Activated naive CD8-positive, alpha-beta T cell treated with anti-CD3 and anti-CD28 coated beads, Interleukin-2, amount 10 ng/mL, durations not matched to agents 7 days and 5 days (primary cell): Measurements from ENCODE around the gene CNOT6. TPM values are rescaled to one million over a fixed set of nuclear protein-coding genes. Genes with fewer than 3 reads are reported as not detected.

ENCODE experiments used
- ATAC-seq: fragments of 150-1000 bp; cut with Tn5 transposase; one replicate; pipeline ENCODE4 v1.10.0; 2021; ENCODE audit warnings: low read depth, moderate library complexity
- POLR2A ChIA-PET: fragments of 350-600 bp; sonication (Branson Sonifier 250); formaldehyde crosslinking; loops from one replicate; lab custom pipeline; 2021; ENCODE audit warnings: antibody characterized with exemption; lab: Charles Lee
- DNase-seq: peaks from one replicate; pipeline ENCODE4 v3.0.0; 2021
- H3K27ac Mint-ChIP-seq: one replicate; pipeline ENCODE4 v1.8.0; 2022; ENCODE audit warnings: mild to moderate bottlenecking, mixed read lengths
- H3K27me3 Mint-ChIP-seq: one replicate; pipeline ENCODE4 v1.8.0; 2022; ENCODE audit warnings: mild to moderate bottlenecking, moderate library complexity, mixed read lengths
- H3K36me3 Mint-ChIP-seq: one replicate; pipeline ENCODE4 v1.8.0; 2021; ENCODE audit warnings: mild to moderate bottlenecking, mixed read lengths
- H3K4me1 Mint-ChIP-seq: one replicate; pipeline ENCODE4 v1.8.0; 2021; ENCODE audit warnings: mixed read lengths
- H3K4me3 Mint-ChIP-seq: one replicate; pipeline ENCODE4 v1.8.0; 2022; ENCODE audit warnings: mild to moderate bottlenecking, moderate library complexity, mixed read lengths
- H3K9me3 Mint-ChIP-seq: one replicate; pipeline ENCODE4 v1.8.0; 2021; ENCODE audit warnings: mixed read lengths
- total RNA-seq, 2 experiments: library from RNA; stranded (reverse); gene quantifications; one replicate each; pipeline ENCODE4 v1.2.3, GENCODE V29; 2021

Gene CNOT6
- total RNA-seq, 2 experiments from 2014 or later: 37.5 to 43.3 TPM

DNA sequence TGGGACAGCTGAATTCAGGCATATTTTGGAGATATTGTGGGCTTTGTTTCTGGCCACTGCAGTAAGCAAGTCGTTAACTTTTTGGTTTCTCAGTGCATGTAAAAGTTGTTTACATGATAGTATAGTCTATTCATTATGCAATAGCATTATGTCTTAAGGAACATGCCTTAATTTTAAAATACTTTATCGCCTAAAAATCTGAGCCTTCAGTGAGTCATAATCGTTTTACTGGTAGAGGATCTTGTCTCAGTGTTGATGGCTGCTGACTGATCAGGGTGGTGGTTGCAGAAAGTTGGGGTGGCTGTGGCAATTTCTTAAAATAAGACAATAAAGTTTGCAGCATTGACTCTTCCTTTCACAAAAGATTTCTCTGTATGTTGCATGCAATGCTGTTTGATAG, 92.0 kb downstream of the CNOT6 start:
- no peaks in the 10 kb centered on the region for H3K36me3 Mint-ChIP-seq

DNA sequence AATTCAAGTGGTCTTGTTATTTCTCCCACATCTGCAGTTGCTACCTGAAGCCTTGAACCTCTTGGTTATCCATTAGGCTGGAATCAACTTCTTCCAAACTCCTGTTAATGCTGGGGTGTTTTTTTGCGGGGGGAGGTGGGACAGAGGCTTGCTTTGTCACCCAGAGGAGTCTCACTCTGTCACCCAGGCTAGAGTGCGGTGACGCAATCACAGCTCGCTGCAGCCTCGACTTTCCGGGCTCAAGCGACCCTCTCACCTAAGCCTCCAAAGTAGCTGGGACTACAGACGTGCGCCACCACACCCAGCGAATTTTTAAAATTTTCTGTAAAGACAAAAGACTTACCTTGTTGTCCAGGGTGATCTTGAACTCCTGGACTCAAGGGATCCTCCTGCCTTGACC, 92.7 kb downstream of the CNOT6 start:
- Mint-ChIP-seq H3K4me1 (peaks cover 4% of the 10 kb centered on the region), H3K9me3 (no peaks in the 10 kb centered on the region), H3K4me3 (no peak overlapping the region), H3K36me3 (no peaks in the 10 kb centered on the region), H3K27me3 (peaks cover 28% of the 10 kb centered on the region), H3K27ac (no peak overlapping the region)
- POLR2A ChIA-PET: no interaction called here
- no peak for DNase-seq
- no peak for ATAC-seq

More for the DNA sequence above, 92.0 kb downstream of the CNOT6 start:
- Mint-ChIP-seq H3K27ac (no peak overlapping the region), H3K9me3 (no peaks in the 10 kb centered on the region), H3K4me1 (peaks cover 4% of the 10 kb centered on the region), H3K4me3 (no peak overlapping the region), H3K27me3 (peaks cover 28% of the 10 kb centered on the region)
- ATAC-seq (no peak), DNase-seq (no peak)
- POLR2A ChIA-PET: no interaction called here

GRCh38 chr5:180589771-180590542, 95.8 kb downstream of the CNOT6 start:
- DNase-seq (no peak), ATAC-seq (peak; percentile 41)
- Mint-ChIP-seq H3K27ac (no peak overlapping the region), H3K4me1 (peaks cover 8% of the 10 kb centered on the region), H3K4me3 (peak overlapping the region; percentile 59), H3K36me3 (no peaks in the 10 kb centered on the region), H3K27me3 (peaks cover 42% of the 10 kb centered on the region), H3K9me3 (no peaks in the 10 kb centered on the region)
- POLR2A ChIA-PET: interaction anchor here (1.4 kb wide), 1 partner anchor 65 kb away, joined by 4 read pairs; no protein-coding TSS in a partner anchor

GRCh38 chr5:180590543-180591310, 96.5 kb downstream of the CNOT6 start:
- no peaks in the 10 kb centered on the region for H3K36me3 Mint-ChIP-seq
- H3K27ac Mint-ChIP-seq: no peak overlapping the region
- ATAC-seq: peak; percentile 46
- peaks cover 41% of the 10 kb centered on the region for H3K27me3 Mint-ChIP-seq
- no peaks in the 10 kb centered on the region for H3K9me3 Mint-ChIP-seq
- H3K4me1 Mint-ChIP-seq: peaks cover 8% of the 10 kb centered on the region
- POLR2A ChIA-PET: interaction anchor here (1.4 kb wide), 1 partner anchor 65 kb away, joined by 4 read pairs; no protein-coding TSS in a partner anchor
- H3K4me3 Mint-ChIP-seq: no peak overlapping the region
- DNase-seq: no peak

GRCh38 chr5:180591311-180591887, 97.2 kb downstream of the CNOT6 start, which contains the start of gene SCGB3A1:
Gene SCGB3A1, minus strand, starts transcription at chr5:180591499. Its CDS starts 37 bp downstream, at chr5:180591462.
- POLR2A ChIA-PET: no interaction called here
- H3K4me3 Mint-ChIP-seq: peak within 1 kb of the TSS; percentile 57
- no peaks in the 10 kb centered on the region for H3K36me3 Mint-ChIP-seq
- H3K27ac Mint-ChIP-seq: peak within 1 kb of the TSS; percentile 45
- peaks cover 40% of the 10 kb centered on the region for H3K27me3 Mint-ChIP-seq
- peaks cover 8% of the 10 kb centered on the region for H3K4me1 Mint-ChIP-seq
- no peaks in the 10 kb centered on the region for H3K9me3 Mint-ChIP-seq
- peak; percentile 13 for ATAC-seq
- no peak for DNase-seq

DNA sequence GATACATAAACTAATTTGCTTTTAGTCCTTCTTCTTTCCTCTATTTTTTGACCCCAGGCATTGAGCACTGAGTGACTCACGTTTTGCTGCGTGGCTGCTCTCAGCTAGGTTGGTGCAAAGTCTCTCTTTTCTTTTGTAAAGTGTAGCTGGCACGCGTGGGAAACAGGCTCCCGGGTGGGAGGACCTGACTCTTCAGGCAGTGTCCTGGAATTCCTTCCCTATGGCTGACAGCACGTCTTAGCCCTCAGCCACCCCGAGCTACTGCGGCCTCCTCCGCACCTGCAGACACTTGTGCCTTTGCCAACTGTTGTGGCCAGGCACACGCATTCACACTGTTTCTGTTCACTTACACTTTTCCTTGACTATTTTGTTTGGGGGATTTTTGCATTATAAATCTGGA, 98.0 kb downstream of the CNOT6 start:
- Mint-ChIP-seq H3K9me3 (no peaks in the 10 kb centered on the region), H3K27me3 (peaks cover 36% of the 10 kb centered on the region), H3K4me1 (peaks cover 8% of the 10 kb centered on the region), H3K27ac (peak overlapping the region; percentile 45), H3K36me3 (no peaks in the 10 kb centered on the region), H3K4me3 (peak overlapping the region; percentile 57)
- POLR2A ChIA-PET: no interaction called here
- DNase-seq (no peak), ATAC-seq (no peak)

DNA sequence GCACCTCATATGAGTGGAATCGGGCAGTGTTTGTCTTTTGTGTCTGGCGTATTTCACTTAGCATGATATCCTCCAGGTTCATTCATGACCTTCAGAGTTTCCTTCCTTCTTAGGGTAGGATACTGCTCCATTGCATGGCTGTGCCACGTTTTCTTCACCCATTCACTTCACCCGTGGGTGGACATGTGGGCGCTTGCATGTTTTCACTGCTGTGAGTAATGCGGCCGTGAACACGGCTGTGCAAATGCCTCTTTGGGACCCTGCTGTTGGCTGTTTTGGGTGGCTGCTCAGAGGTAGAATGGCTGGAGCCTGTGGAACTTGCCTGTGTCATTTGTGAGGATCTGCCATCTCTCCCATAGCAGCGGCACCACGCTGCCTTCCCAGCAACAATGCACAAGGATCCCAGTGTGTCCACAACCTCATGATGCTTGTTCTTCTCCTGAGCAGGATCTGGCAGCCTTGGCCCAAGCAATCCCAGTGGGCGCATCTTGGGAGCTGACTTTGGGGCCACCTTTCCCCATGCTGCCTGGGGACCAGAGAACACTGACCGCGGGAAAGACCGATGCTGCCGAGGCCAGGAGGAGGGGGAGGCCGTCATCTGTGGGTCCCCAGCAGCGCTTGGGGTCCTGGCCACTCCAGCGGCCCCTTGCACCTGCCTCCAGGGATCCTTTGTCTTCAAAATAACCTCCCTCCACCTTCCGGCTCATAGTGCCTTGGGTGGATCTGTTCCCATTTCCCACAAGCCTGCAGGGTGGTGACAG, 99.4 kb downstream of the CNOT6 start:
- no peak overlapping the region for H3K4me3 Mint-ChIP-seq
- DNase-seq (no peak), ATAC-seq (no peak)
- H3K27me3 Mint-ChIP-seq: peaks cover 30% of the 10 kb centered on the region
- peaks cover 8% of the 10 kb centered on the region for H3K4me1 Mint-ChIP-seq
- no peaks in the 10 kb centered on the region for H3K9me3 Mint-ChIP-seq
- no peaks in the 10 kb centered on the region for H3K36me3 Mint-ChIP-seq
- POLR2A ChIA-PET: no interaction called here
- H3K27ac Mint-ChIP-seq: no peak overlapping the region

DNA sequence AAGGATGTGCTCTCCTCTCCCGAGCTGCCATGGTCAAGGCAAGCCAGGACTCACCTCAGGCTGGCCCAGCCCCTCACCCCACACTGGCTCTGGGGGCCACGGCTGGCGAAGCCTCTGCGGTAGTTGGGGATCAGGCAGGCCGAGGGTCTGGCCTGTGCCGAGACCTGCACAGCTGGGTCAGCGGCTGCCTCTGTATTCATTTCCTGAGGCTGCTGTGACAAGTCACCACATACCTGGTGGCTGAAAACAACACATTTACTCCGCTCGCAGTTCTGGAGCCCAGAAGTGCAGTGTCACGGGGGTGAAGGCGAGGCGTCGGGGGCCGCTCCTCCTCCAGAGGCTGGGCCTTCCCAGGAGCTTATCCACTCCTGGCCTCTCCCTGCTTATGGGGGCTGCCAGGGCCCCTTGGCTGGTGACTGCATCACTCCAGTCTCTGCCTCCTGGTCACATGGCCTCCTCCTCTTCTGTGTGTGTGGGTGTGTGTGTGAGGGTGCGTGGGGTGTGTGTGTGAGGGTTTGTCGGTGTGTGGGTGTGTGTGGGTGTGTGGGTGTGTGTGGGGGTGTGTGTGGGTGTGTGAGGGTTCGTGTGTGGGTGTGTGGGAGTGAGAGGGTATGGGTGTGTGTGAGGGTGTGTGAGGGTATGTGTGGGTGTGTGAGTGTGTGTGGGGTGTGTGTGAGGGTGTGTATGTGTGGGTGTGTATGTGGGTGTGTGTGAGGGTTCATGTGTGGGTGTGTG, 100.3 kb downstream of the CNOT6 start:
- Mint-ChIP-seq H3K27me3 (peaks cover 22% of the 10 kb centered on the region), H3K9me3 (no peaks in the 10 kb centered on the region), H3K4me1 (peaks cover 8% of the 10 kb centered on the region), H3K36me3 (no peaks in the 10 kb centered on the region), H3K27ac (no peak overlapping the region), H3K4me3 (no peak overlapping the region)
- ATAC-seq (no peak), DNase-seq (no peak)
- POLR2A ChIA-PET: no interaction called here

DNA sequence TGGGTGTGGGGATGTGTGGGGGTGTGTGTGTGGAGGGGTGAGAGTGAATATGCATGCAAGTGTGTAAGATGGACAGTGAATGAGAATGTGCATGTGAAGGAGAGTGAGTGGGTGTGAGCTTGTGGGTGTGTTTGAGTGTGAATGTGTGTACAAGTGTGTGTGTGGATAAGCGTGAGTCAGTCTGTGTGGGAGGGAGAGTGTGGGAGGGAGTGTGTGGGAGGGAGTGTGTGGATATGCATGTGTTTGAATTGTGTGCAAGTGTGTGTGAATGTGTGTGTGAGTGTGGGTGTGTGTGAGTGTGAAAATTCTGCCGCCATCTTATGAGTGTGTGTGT, 100.8 kb downstream of the CNOT6 start:
- Mint-ChIP-seq H3K4me3 (no peak overlapping the region), H3K36me3 (no peaks in the 10 kb centered on the region), H3K4me1 (peaks cover 4% of the 10 kb centered on the region), H3K27ac (no peak overlapping the region), H3K27me3 (peaks cover 17% of the 10 kb centered on the region), H3K9me3 (no peaks in the 10 kb centered on the region)
- ATAC-seq (no peak), DNase-seq (no peak)
- POLR2A ChIA-PET: no interaction called here

GRCh38 chr5:180595381-180596114, 101.4 kb downstream of the CNOT6 start:
- H3K36me3 Mint-ChIP-seq: no peaks in the 10 kb centered on the region
- no peak overlapping the region for H3K4me3 Mint-ChIP-seq
- ATAC-seq (no peak), DNase-seq (no peak)
- no peaks in the 10 kb centered on the region for H3K9me3 Mint-ChIP-seq
- POLR2A ChIA-PET: no interaction called here
- peaks cover 16% of the 10 kb centered on the region for H3K27me3 Mint-ChIP-seq
- peaks cover 4% of the 10 kb centered on the region for H3K4me1 Mint-ChIP-seq
- no peak overlapping the region for H3K27ac Mint-ChIP-seq

DNA sequence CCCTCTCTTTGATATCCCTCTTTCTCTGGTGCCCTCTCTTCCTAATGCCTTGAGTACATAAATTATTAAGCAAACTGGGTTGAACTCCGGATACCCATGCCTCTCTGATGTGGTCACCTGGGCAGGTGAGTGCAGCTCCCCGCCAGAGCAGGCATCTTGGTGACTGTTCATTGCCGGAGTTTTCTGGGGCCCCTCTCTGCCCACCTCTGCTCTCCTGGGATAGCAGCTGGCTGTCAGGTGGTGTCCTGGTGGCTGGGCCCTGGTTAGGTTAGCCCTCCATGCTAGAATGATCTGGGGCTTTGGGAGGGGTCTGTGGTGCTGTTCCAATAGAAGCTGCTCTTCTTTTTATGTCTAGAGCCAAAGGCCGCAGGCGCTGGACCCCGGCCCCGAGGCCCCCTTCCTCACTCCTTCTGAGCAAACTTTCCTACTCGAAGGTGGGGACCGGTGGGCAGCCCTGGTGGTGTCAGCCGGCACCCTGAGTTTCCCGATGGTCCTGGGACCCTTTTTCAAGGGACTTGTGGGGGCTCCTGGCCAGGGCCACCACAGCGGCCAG, 102.0 kb downstream of the CNOT6 start:
- no peaks in the 10 kb centered on the region for H3K9me3 Mint-ChIP-seq
- peaks cover 4% of the 10 kb centered on the region for H3K4me1 Mint-ChIP-seq
- POLR2A ChIA-PET: no interaction called here
- DNase-seq (no peak), ATAC-seq (no peak)
- H3K4me3 Mint-ChIP-seq: no peak overlapping the region
- H3K27ac Mint-ChIP-seq: no peak overlapping the region
- H3K36me3 Mint-ChIP-seq: no peaks in the 10 kb centered on the region
- H3K27me3 Mint-ChIP-seq: peaks cover 16% of the 10 kb centered on the region
